Transverse colon (tissue), 4 donors: Measurements from ENCODE around the gene FBXL17.

Source experiments
- POLR2A ChIP-seq: fragments of 450-650 bp; IDR thresholded peaks from one replicate; pipeline ENCODE4 v1.6.1; 2016; ENCODE audit warnings: antibody characterized with exemption, mild to moderate bottlenecking, moderate library complexity
- POLR2AphosphoS5 ChIP-seq, 3 donors: sonication (generic); formaldehyde crosslinking; IDR thresholded peaks; one replicate each; pipeline ENCODE4 v1.6.1; 2016; ENCODE audit warnings: antibody characterized with exemption in 3 of 3
- TF ChIP-seq, protein P1 (sequence below), 5 experiments: fragments of 200-600 bp in 3 of 5; fragments of 450-650 bp in 2 of 5; sonication (generic) in 3 of 5; IDR thresholded peaks; 1 replicate in 2 of 5; 2 replicates in 3 of 5; pipeline ENCODE4 v1.5.1; 2016 to 2017; ENCODE audit warnings: antibody characterized with exemption in 5 of 5, inconsistent platforms in 3 of 5, mild to moderate bottlenecking in 2 of 5, moderate library complexity in 1 of 5

DNA sequence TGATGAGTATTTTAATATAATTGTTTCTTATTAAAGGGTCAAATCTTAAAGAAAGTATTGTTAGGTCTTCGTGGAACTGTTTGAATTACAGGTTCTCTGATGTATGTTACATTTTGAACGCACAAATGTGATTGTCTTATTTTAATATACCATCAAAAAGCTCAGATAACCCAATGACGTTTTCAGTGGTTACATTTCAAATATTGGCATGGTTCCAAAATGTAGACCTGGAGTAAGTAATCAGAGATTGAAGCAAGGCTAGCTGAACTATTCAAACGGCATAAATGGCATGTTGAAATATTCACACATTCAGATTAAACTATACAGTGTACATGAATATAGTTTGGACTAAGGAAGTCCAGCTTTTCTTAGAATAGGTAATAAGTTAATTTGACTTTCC is 429.4 kb downstream of the FBXL17 start:
- TF ChIP-seq, protein P1, sequence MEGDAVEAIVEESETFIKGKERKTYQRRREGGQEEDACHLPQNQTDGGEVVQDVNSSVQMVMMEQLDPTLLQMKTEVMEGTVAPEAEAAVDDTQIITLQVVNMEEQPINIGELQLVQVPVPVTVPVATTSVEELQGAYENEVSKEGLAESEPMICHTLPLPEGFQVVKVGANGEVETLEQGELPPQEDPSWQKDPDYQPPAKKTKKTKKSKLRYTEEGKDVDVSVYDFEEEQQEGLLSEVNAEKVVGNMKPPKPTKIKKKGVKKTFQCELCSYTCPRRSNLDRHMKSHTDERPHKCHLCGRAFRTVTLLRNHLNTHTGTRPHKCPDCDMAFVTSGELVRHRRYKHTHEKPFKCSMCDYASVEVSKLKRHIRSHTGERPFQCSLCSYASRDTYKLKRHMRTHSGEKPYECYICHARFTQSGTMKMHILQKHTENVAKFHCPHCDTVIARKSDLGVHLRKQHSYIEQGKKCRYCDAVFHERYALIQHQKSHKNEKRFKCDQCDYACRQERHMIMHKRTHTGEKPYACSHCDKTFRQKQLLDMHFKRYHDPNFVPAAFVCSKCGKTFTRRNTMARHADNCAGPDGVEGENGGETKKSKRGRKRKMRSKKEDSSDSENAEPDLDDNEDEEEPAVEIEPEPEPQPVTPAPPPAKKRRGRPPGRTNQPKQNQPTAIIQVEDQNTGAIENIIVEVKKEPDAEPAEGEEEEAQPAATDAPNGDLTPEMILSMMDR (IDR thresholded peaks at IDR 0.05): no peak
- TF ChIP-seq POLR2A (no peak), POLR2AphosphoS5 (IDR thresholded peaks at IDR 0.05) (no peak)
